SK-N-SH (cell line): Measurements from ENCODE around the gene SPINK4. TPM values are rescaled to one million over a fixed set of nuclear protein-coding genes. Genes with fewer than 3 reads are reported as not detected.

Experiments
- CTCF ChIA-PET: fragments of 300-600, 350-600 bp; formaldehyde crosslinking; extraction: SDS; loops from one replicate; lab custom pipeline; 2021; lab: Yijun Ruan, JAX
- POLR2A ChIA-PET: fragments of 350-600 bp; sonication (Branson Sonifier 250); formaldehyde crosslinking; extraction: SDS; loops from one replicate; lab custom pipeline; 2020; ENCODE audit warnings: antibody characterized with exemption, inconsistent platforms; lab: Yijun Ruan, JAX
- DNase-seq: peaks from one replicate; pipeline ENCODE4 v3.0.0; 2012
- H2AFZ ChIP-seq: fragments of 200-600 bp; sonication (generic); 2 replicates; pipeline ENCODE4 v1.8.1; 2016; ENCODE audit warnings: antibody characterized with exemption, mild to moderate bottlenecking, low read depth
- H3F3A ChIP-seq: fragments of 200-600 bp; sonication (generic); replicated peaks from 2 replicates; pipeline ENCODE3; 2016; ENCODE audit warnings: antibody characterized with exemption, mild to moderate bottlenecking; ENCODE audit not compliant: insufficient read depth
- H3K27ac ChIP-seq, 2 experiments: fragments of 200-500 bp in 1 of 2; fragments of 200-600 bp in 1 of 2; sonication (Bioruptor generic) in 1 of 2; sonication (generic), shearing (Covaris generic) in 1 of 2; 2 replicates each; pipeline versions ENCODE4 v1.5.1 to v1.6.1; 2014 to 2016; ENCODE audit warnings: low read depth in 2 of 2, inconsistent platforms in 1 of 2, low read length in 1 of 2, mild to moderate bottlenecking in 1 of 2, mixed read lengths in 1 of 2
- H3K27me3 ChIP-seq: fragments of 200-600 bp; sonication (generic), shearing (Covaris generic); 2 replicates; pipeline ENCODE4 v1.6.1; 2016; ENCODE audit warnings: mixed run types; ENCODE audit not compliant: insufficient read depth
- H3K36me3 ChIP-seq, 2 experiments: fragments of 200-500 bp in 1 of 2; fragments of 200-600 bp in 1 of 2; sonication (Bioruptor generic) in 1 of 2; sonication (generic) in 1 of 2; replicated peaks in 1 of 2; 2 replicates each; pipeline versions ENCODE3 to v1.5.1; 2014 to 2016; ENCODE audit warnings: low read length in 1 of 2, mild to moderate bottlenecking in 1 of 2; ENCODE audit not compliant: insufficient read depth in 2 of 2, control insufficient read depth in 1 of 2
- H3K4me1 ChIP-seq, 2 experiments: fragments of 200-500 bp in 1 of 2; fragments of 200-600 bp in 1 of 2; sonication (Bioruptor generic) in 1 of 2; sonication (generic), shearing (Covaris generic) in 1 of 2; 2 replicates each; pipeline versions ENCODE4 v1.5.1 to v1.6.1; 2014 to 2016; ENCODE audit warnings: low read depth in 1 of 2, low read length in 1 of 2, mixed run types in 1 of 2; ENCODE audit not compliant: insufficient read depth in 2 of 2, control insufficient read depth in 1 of 2
- H3K4me2 ChIP-seq: fragments of 200-600 bp; sonication (generic), shearing (Covaris generic); 2 replicates; pipeline ENCODE4 v1.6.1; 2017; ENCODE audit warnings: mixed run types
- H3K4me3 ChIP-seq, 2 experiments: fragments of 200-500 bp in 1 of 2; fragments of 200-600 bp in 1 of 2; sonication (Bioruptor generic) in 1 of 2; sonication (generic), shearing (Covaris generic) in 1 of 2; 2 replicates each; pipeline versions ENCODE4 v1.5.1 to v1.8.1; 2014 to 2016; ENCODE audit warnings: low read depth in 2 of 2, inconsistent platforms in 1 of 2, low read length in 1 of 2, mild to moderate bottlenecking in 1 of 2, mixed read lengths in 1 of 2, moderate library complexity in 1 of 2
- H3K79me2 ChIP-seq: fragments of 200-600 bp; sonication (generic); 2 replicates; pipeline ENCODE4 v1.8.1; 2017; ENCODE audit warnings: mild to moderate bottlenecking; ENCODE audit not compliant: insufficient read depth
- H3K9ac ChIP-seq: fragments of 200-600 bp; sonication (generic); 2 replicates; pipeline ENCODE4 v1.6.1; 2017; ENCODE audit warnings: mixed run types
- H3K9me2 ChIP-seq: fragments of 200-600 bp; sonication (generic); 2 replicates; pipeline ENCODE4 v1.6.1; 2017; ENCODE audit warnings: mixed run types
- H3K9me3 ChIP-seq: fragments of 200-600 bp; sonication (generic); 2 replicates; pipeline ENCODE4 v1.6.1; 2017; ENCODE audit warnings: mixed run types, mild to moderate bottlenecking, moderate library complexity
- H4K20me1 ChIP-seq: fragments of 200-600 bp; sonication (generic); 2 replicates; pipeline ENCODE4 v1.6.1; 2017; ENCODE audit warnings: mild to moderate bottlenecking, mixed run types; ENCODE audit not compliant: insufficient read depth
- CHD2 ChIP-seq: fragments of 150-350 bp; IDR thresholded peaks from 2 replicates; pipeline ENCODE4 v1.6.1; 2018; ENCODE audit warnings: low read length; ENCODE audit not compliant: partially characterized antibody
- EP300 ChIP-seq, 2 experiments: IDR thresholded peaks; 2 replicates each; pipeline versions ENCODE4 v1.4.0 to v1.6.1; 2012; ENCODE audit warnings: borderline replicate concordance in 1 of 2, low read depth in 1 of 2, low read length in 1 of 2
- EZH2phosphoT487 ChIP-seq: fragments of 200-600 bp; sonication (generic); IDR thresholded peaks from 2 replicates; pipeline ENCODE4 v1.6.1; 2017; ENCODE audit warnings: low read depth, mixed run types, mild to moderate bottlenecking, antibody characterized with exemption, moderate library complexity, borderline replicate concordance
- GABPA ChIP-seq: IDR thresholded peaks from 2 replicates; pipeline ENCODE4 v1.4.0; 2012; ENCODE audit warnings: low read depth, mild to moderate bottlenecking
- MAX ChIP-seq: IDR thresholded peaks from 2 replicates; pipeline ENCODE4 v1.4.0; 2012; ENCODE audit warnings: low read depth
- MEF2A ChIP-seq: IDR thresholded peaks from 2 replicates; pipeline ENCODE4 v1.4.0; 2012; ENCODE audit warnings: low read depth, borderline replicate concordance
- NFIC ChIP-seq: IDR thresholded peaks from 2 replicates; pipeline ENCODE4 v1.4.0; 2012; ENCODE audit warnings: borderline replicate concordance
- NRF1 ChIP-seq: IDR thresholded peaks from 2 replicates; pipeline ENCODE4 v1.6.1; 2012; ENCODE audit warnings: low read depth, mild to moderate bottlenecking, low read length
- RCOR1 ChIP-seq: fragments of 150-350 bp; IDR thresholded peaks from 2 replicates; pipeline ENCODE4 v1.6.1; 2017; ENCODE audit warnings: antibody characterized with exemption, low read length
- REST ChIP-seq: IDR thresholded peaks from 2 replicates; pipeline ENCODE4 v1.6.1; 2012; ENCODE audit warnings: mild to moderate bottlenecking, low read depth, low read length, moderate library complexity
- RFX5 ChIP-seq: IDR thresholded peaks from 2 replicates; pipeline ENCODE4 v1.6.1; 2012; ENCODE audit warnings: mild to moderate bottlenecking, improper control_type of control experiment, low read length
- RXRA ChIP-seq: IDR thresholded peaks from 2 replicates; pipeline ENCODE4 v1.4.0; 2012; ENCODE audit warnings: low read depth, mild to moderate bottlenecking, borderline replicate concordance
- SMC3 ChIP-seq: IDR thresholded peaks from 2 replicates; pipeline ENCODE4 v1.6.1; 2012; ENCODE audit warnings: low read depth, low read length, improper control_type of control experiment
- TAF1 ChIP-seq: IDR thresholded peaks from 2 replicates; pipeline ENCODE4 v1.6.1; 2012; ENCODE audit warnings: low read depth, mild to moderate bottlenecking, low read length, moderate library complexity, borderline replicate concordance
- TCF12 ChIP-seq: IDR thresholded peaks from 2 replicates; pipeline ENCODE4 v1.4.0; 2012
- TEAD4 ChIP-seq: IDR thresholded peaks from 2 replicates; pipeline ENCODE4 v1.4.0; 2012; ENCODE audit warnings: mild to moderate bottlenecking, borderline replicate concordance; ENCODE audit not compliant: insufficient read depth
- USF1 ChIP-seq: IDR thresholded peaks from 2 replicates; pipeline ENCODE4 v1.4.0; 2012; ENCODE audit warnings: low read depth, borderline replicate concordance
- USF2 ChIP-seq: fragments of 150-350 bp; IDR thresholded peaks from 2 replicates; pipeline ENCODE4 v1.6.1; 2017; ENCODE audit warnings: antibody characterized with exemption, low read length, low read depth, borderline replicate concordance
- ZBTB33 ChIP-seq: IDR thresholded peaks from 2 replicates; pipeline ENCODE4 v1.4.0; 2012; ENCODE audit warnings: low read depth, borderline replicate concordance
- WGBS: methylation state at CpG from one replicate; pipeline ENCODE4 v1.1.6; 2017; ENCODE audit warnings: low lambda C conversion rate; 5-methylcytosine and 5-hydroxymethylcytosine counted together
- polyA plus RNA-seq, 3 experiments: library from polyadenylated mRNA; depleted of rRNA; stranded (reverse); fragments of >200 nt; gene quantifications; 2 replicates each; pipeline ENCODE4 v1.2.3, GENCODE V29; 2012

SPINK4 gene
- polyA plus RNA-seq, 1 of the 3 experiments (the other 2 are of a cell fraction) = not detected

- H3K4me3 ChIP-seq = no peak overlapping the region
- 58% methylated on average over 3 of the region's 3 CpGs for WGBS
- no peak for DNase-seq
- no peak overlapping the region for H3K27ac ChIP-seq
- H3K9me3 ChIP-seq = no peaks in the 10 kb centered on the region
- H2AFZ ChIP-seq = no peak overlapping the region
- ChIA-PET CTCF (interaction anchor here (1.1 to 7.6 kb wide), 3 partner anchors 10 to 27 kb away, joined by 3 to 41 read pairs (median 10); partner anchors contain the start of gene BAG1), POLR2A (no interaction called here)
- TF ChIP-seq TAF1 (no peak), MEF2A (no peak), RXRA (no peak), REST (no peak), SMC3 (no peak), CHD2 (no peak), RFX5 (no peak), USF1 (no peak), NRF1 (no peak), NFIC (no peak), MAX (no peak), TEAD4 (no peak), RCOR1 (no peak), TCF12 (no peak), GABPA (no peak), EP300 (IDR thresholded peaks at IDR 0.05; ENCODE audit: borderline replicate concordance in 1 of 2, low read depth in 1 of 2, low read length in 1 of 2) (no peak), ZBTB33 (no peak), EZH2phosphoT487 (no peak), USF2 (no peak)
- no peaks in the 10 kb centered on the region for H4K20me1 ChIP-seq
- H3K79me2 ChIP-seq = no peaks in the 10 kb centered on the region
- H3K36me3 ChIP-seq = no peaks in the 10 kb centered on the region
- H3K4me1 ChIP-seq = peaks cover 4 to 19% of the 10 kb centered on the region in 2 experiments; a peak in 2 of 4 replicates
- no peaks in the 10 kb centered on the region for H3K9me2 ChIP-seq
- no peak overlapping the region for H3K4me2 ChIP-seq
- H3K9ac ChIP-seq = no peak overlapping the region
- no peaks in the 10 kb centered on the region for H3K27me3 ChIP-seq
- no peaks in the 10 kb centered on the region for H3F3A ChIP-seq
Observed at GRCh38 chr9:33236571-33236970, 3.4 kb upstream of the SPINK4 start.
